T-helper 2 cell treated with Interferon-gamma antibody and Interleukin-4, amounts not matched to agents 100 ng/mL and 5 ng/mL, for 36 hours (primary cell): ENCODE results near the gene P4HA2. TPM values are rescaled to one million over a fixed set of nuclear protein-coding genes. Genes with fewer than 3 reads are reported as not detected.

Experiments used
- intact Hi-C: fragments of 100-400 bp; cut with micrococcal nuclease; formaldehyde crosslinking; loops from one replicate; pipeline ENCODE4 v1.15.1; 2023
- total RNA-seq: library from RNA; stranded (reverse); gene quantifications from 2 replicates; pipeline ENCODE4 v1.2.3, GENCODE V29; 2022

The P4HA2 gene
- total RNA-seq, 1 donor from 2014 or later, result 16.8 TPM

DNA sequence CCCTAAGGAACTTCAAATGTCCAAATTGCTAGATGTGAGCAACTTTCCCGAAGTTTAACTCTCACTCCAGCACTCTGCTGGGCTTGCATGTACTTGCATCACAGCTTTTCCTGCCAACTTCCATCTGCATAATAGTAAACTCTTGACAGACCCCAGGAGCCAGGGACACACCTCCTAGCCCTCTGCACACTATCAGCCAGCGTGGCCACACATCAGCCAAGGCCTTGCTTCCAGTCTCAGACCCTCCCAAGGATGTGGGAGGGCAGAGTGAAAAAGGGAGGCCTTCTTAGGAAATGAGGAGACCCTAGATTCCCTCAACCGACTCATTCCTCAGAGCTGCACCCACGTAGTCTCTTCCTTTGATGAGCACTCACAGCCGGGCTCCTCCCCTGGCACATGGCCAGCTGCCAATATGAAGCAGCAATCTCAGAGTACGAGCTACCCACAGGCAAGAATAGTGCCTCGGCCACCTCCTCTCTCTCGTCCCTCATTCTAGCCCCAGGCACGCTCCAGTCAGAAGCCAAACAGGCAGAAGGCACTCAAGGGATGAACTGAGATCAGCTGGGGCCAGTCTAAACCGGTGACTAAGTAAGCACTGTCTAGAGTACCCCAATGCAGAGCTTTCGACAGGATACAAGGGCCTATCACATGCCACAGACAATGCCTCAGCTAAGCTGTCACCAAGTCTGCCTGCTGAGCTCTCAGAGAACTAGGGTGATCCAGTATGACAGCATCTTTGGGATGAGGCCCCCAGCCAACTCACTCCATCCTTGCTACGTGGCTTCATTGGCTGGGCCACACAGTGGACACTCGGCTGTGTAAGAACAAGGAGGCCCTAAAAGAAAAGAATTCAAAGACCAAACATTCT, 2.3 kb downstream of the P4HA2 start:
- intact Hi-C loops, result loop anchor here (5.0 kb wide), 1 partner anchor 147 kb away; no protein-coding TSS in a partner anchor

DNA sequence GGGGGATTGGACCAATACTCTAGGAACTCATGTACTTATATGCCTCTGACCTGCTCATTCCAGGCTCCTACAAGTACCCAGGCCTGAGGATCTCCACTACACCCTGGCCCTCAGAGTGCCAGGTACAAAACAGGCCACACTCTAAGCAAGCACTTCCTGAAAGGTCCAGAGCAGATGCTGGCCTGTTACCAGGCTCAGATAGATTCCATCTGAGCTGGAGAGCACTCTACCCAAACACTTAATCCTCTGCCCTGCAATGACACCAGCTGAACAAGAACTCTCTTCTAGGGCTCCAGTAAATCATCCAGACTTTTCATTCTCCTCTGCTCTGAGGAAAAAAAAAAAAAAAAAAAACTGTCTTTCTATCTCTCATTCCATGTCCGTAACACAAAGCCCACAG, 2.9 kb downstream of the P4HA2 start:
- intact Hi-C loops, result loop anchor here (5.0 kb wide), 1 partner anchor 148 kb away; no protein-coding TSS in a partner anchor

DNA sequence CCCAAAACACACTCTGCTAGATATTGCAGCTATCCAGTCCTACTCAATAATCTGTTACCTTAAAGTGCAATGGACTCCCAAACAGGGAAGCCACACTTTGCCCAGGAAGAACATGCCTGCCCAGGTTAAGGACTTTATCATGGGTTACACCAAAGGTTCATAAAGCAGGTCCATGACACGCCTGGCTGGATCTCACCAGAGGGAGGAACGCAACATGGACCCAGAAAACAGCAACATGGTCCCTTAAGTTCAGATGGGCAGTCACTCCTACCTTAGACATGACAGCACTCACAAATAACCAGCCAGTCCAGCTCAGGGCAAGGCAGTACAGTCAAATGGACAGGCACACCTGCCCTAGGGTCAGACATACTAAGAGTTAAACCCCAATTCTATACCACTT, 3.8 kb downstream of the P4HA2 start:
- intact Hi-C loops, result no loop called here

DNA sequence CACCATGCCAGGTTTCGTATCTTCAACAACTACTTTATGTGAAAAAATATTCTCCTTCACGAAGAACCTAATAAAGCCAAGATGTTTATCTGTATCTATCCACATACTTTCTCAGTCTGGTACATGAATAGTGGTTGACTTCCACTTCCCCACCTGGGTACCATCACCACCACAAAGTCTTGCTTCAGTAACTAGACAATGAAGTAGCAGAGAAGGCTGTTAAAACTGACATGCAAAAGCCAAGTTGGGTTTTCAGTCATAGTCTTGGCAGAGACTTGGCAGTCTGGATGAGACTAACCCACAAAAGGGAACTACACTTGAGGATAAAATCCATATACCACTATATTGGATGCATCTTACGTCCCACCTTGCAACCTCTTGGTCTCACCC, 5.0 kb downstream of the P4HA2 start:
- intact Hi-C loops, result no loop called here

DNA sequence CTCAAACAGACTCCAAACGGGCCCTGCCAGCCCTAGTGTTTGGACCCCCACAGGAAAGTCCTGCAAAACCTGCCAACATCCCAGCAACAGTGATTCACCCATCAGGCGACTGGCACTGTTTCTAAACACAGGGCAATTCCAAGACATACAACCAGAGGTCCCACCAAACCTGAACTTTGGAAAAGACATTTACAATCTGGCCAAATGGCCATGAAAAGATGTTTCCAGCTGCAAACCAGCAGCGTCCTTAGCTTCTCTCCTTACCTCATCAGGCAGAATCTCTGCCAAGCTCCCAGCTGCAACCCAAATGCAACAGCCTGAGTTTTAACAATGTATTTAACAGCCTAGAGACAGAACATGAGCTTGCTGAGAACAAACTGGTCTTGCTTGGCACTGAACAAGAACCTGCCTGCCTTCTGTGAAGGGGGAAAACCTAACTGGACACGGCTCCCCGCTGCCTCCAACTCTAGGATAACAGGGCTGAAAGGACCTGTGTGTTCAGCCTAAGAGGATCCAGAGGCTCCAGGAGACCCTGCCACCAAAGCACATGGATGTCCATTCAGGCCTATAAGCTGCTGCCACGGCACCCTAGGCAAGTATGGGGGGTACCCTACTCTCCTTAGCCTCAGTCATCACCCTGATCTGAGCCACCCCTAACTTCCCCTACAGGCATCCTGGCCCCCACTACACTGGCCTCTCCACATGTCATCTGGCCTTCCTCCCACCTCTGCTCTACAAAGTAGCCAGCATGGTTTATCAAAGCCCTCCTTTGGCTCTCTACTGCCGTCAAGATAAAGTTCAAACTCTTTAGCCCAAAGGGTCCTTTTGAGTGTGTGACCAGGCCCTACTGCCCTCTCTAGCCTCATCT, 5.6 kb downstream of the P4HA2 start:
- intact Hi-C loops, result no loop called here

DNA sequence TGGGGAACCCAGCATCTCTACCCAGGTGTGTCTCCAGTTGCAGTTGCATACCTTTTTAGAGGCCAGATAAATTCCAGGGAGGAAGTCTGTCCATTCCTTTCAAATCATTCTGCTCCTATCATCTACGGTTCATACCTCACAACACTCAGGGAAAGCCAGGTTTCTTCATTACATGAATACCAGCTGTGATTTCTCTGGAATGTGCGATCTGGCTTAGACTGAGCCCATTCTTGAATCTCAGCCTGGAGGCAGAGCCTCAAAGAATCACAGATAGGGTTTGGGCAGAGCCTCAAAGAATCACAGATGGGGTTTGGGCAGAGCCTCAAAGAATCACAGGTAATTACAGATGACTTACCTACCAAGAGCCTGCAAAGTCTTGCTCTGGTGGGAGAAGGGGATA, 7.2 kb downstream of the P4HA2 start:
- intact Hi-C loops, result no loop called here

DNA sequence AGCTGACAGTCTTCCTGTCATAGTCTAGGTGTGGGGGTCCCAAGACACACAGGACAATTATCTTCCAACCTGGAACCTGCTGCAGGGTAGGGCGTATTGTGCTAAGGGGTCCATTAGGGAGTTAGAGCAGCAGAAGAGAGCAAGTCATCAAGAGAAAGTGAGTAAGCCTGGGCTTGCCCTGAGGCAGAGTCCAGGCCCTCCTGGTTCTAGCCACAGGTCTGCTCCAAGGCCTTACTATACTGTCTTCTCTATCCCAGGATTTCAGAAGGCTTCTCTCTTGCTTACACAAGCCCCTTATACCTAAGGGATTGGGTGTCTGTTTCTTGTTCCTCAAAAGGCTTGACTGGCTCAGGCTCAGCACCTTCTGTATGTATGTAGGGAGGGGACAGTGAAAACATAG, 7.7 kb downstream of the P4HA2 start:
- intact Hi-C loops, result no loop called here

DNA sequence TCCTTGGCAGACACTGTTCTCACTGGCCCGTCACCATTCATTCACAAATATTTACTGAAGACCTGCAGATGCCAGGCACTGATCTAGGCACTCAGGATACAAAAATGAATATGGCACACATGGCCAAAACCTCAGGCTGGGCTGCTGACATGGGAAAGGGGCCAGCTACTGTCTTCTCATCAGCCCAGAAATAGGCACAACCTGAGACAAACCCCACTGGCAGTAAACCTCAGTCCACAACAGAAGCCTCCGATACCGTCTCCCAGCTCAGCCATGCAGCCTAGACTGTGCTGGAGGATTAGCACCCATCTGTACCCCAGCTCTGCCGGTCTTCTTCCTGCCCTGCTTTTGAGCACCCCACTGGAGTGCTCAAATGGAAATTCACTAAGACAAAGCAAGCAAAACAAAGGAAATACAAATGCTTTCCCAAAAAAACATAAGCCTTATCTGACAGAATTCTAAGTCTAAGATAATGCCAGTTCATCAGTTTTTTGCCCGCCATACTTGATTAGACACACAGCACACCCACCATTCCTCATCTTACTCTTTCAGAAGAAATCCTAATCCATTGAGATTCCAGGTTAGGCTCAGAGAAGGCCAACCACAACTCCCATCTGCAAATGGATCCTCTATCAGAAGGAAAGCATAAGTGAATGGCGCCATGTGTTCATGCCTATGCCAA, 8.2 kb downstream of the P4HA2 start:
- intact Hi-C loops, result no loop called here

DNA sequence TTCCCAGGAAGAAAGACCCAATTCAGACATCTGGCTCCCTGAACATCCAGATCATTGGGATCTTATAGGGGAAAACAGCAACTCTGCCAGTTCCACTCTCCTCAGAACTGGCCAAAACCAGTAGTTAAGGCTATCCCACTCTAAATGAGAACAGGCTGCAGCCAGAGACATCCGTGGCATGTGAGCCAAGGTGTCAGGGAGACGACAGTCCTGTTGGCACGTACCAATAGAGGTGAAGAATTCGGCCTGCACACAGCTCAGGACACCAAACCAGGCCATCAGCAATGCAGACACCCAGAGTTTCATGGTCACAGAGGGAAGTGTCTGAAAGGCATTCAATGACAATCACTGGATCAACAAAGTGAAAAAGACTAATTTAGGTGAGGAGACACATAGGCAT, 9.3 kb downstream of the P4HA2 start:
- intact Hi-C loops, result no loop called here

DNA sequence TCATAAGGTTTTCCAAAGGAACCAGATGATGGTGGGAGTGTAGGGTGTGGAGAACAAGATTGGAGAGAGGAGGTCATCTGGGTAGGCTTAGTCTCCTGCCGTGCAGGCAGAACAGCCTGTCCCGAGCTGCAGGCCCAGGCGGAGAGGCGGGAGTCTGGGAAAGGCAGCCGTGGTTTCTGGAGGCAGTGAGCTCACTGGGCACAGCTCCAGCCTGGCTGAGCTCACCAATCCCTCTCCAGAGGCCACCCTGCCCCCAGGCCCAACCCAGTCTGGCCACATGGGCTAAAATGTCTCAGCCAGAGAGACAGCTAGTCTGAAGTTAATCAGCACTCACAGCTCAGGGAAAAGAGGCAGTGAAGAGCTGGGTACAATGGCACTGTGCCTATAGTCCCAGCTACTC, 12.3 kb downstream of the P4HA2 start:
- intact Hi-C loops, result no loop called here

DNA sequence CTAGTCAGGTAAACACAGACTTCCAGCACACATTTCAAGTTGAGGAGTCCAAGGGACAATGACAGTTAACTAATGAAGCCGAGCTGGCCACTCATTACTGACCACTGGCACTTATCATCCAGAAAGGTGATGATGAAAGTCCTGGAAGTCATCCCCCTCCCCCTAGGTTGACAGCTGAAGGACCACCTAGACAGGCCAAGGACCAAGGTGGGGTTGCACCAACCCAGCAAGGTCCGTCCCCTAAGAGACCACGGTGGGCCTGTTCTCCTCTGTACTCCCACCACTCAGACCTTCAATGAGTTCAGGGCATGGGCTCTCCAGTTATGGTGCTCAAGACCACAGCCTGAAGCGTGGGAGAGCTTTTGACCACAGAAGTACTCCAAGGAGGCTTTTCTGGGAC, 13.2 kb downstream of the P4HA2 start:
- intact Hi-C loops, result no loop called here

DNA sequence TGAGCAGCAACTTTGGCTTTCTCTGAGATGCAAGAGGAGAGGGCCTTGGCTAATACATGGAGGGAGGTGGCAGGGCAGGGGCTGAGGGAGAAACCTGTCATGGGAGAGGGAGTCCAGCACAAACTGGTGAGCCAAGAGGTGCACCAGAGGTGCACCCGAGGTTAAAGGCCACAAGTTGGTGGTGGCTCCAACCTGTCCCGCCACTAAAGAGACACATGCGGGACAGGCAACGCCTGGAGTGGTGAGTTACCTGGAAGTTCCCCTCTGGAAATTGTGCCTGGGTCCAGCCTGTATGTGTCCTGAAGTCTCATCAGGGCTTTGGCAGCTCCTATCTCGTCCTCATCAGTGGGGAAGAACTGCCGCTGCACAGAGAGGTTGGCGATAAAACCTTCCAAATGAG, 14.0 kb downstream of the P4HA2 start:
- intact Hi-C loops, result no loop called here

DNA sequence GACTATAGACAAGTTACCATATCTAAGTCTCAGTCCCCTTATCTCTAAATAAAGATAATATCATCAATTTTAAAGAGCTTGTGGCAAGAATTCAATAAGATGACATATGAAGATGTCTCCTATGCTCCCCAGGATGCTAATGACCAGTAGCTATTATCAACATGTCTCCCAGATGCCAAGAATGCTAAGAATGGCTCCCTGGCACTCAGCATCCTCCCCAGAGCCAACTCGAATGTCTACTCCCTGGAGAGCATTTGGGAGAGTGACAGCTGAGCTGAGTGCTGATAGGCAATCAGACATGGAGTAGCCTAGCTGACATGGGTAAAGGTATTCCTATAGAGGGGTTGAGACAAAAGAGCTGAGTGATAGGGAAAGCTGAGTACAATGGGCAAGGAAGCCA, 15.9 kb downstream of the P4HA2 start:
- intact Hi-C loops, result no loop called here

DNA sequence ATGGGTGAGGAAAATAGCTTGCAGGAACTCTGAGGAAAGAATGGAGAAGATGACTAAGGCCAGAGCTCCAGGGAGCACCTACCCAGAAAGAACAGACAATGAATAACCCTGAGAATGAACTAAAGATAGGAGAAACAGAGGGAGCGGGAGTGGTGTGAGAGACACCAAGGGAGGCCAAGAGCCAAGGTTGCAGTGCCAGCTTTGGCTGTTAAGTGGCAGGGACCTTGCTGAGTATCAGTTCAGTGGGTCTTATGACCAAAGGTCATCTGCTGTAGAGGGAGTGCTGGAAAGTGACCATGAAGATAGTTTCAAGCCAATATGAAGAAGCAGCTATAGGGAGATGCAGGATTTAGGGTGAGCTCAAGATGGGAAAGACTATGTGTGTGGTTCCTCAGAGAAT, 16.7 kb downstream of the P4HA2 start:
- intact Hi-C loops, result no loop called here

DNA sequence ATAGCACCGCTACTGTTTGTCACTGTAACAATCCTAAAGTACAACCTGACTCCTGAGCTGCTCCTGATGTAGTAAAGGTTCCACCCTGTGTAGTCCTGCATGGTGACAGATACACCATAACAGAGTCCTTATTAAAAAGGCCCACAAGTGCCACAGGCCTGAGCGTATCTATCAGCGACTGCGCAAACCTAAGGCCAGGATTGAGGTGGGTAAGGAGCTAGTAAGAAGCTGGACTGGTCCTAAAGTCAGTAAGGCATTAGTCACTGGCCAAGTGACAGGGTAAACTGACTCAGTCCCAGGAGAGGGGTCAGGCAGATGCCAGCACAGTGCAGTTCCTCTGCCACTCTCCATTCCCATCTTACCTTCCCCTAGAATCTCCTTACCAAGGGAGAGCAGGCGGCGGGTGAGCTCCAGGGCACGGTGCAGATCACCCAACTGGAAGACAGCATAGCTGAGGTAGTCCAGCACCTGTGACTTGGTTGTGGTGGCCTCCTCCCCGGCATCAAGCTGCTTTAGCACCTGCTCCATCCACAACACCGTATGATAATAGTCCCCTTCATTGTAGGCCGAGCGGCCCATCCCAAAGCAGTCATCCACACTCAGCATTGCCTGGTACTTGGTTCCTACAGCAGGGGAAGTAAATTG, 17.6 kb downstream of the P4HA2 start:
- intact Hi-C loops, result no loop called here

DNA sequence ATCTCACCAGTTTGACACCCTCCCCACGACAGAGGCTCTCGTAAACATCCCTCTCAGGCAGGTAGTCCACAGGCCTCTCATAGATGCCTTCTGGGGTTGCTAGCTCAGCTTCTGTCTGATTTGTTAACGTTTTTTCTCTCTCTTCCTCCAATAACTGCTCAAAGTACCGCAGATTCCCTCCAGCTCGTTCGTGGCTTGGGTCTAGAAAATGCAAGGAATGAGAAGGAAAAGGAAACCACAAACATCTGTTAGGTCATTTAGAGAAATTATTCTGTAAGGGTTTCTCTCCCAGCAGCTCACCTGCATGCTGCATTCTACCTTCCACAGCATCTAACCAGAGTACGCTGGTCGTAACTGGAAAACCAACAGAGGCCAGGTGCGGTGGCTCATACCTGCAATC, 18.5 kb downstream of the P4HA2 start:
- intact Hi-C loops, result no loop called here

DNA sequence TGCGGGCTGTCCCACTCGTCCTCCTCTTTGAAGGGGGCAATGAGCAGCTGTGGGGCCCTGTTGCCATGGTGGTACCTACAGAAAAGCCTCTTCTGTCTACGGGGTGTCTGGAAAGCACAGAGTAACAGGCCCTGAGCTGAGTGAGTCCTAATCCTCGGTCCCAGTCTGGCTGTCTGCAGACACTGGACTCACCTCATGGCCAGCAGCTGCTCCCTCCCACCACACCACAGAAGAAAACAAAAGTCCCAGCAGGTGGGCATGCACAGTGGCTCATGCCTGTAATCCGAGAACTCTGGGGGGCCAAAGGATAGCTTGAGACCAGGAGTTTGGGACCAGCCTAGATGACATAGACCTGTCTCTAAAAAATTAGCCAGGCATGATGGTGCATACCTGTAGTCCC, 19.9 kb downstream of the P4HA2 start:
- intact Hi-C loops, result no loop called here

DNA sequence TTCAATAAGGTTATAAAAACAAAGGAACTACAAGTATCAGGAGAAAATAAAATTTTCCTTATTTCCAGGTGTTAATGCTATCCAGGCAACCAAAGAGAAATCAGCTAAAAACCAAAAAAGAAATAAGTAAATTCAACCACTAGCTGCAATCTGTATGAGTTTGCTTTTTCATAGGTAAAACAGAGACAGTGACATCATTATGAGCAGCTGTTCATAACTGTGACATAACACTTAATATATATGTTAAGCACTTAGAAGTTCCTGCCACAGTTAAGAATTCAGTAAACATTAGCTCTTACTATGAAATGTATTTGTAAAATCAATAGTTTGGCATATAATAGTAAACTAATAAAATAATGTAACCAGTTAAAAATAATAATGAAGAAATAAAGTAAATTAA, 20.9 kb downstream of the P4HA2 start:
- intact Hi-C loops, result no loop called here

DNA sequence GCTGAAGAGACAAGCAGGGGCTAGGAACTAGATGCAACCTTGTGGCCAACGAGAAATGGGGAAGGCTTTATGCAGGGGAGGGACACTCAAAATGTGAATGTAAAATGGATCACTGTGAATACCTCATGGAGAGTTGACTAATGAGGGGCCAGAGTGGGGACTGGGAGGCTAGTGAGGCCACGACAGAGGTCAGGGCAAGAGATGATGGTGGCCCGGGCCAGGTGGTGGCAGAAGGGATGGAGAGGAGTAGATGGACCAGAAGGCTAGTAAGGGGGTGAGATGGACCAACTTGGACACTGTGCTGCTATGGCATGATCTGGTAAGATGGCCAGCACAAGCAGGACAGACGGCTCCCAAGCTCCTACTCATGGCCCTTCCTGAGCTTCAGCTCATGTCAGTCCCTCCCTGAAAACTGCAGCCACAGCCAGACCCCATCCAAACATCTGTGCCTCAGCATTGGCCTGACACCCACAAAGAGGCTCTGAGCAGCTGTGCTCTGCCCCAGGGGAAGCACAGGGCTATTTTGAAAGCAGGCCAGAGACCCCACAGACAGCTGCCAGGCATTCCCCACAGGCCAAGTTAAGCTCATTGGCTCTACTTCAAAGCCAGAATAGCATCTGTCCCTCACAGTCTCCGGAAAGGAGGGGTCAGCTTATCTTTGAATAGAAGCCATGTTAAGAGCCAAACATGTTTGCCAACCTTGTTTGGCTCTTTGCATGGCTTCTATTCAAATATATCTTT, 22.1 kb downstream of the P4HA2 start:
- intact Hi-C loops, result no loop called here

DNA sequence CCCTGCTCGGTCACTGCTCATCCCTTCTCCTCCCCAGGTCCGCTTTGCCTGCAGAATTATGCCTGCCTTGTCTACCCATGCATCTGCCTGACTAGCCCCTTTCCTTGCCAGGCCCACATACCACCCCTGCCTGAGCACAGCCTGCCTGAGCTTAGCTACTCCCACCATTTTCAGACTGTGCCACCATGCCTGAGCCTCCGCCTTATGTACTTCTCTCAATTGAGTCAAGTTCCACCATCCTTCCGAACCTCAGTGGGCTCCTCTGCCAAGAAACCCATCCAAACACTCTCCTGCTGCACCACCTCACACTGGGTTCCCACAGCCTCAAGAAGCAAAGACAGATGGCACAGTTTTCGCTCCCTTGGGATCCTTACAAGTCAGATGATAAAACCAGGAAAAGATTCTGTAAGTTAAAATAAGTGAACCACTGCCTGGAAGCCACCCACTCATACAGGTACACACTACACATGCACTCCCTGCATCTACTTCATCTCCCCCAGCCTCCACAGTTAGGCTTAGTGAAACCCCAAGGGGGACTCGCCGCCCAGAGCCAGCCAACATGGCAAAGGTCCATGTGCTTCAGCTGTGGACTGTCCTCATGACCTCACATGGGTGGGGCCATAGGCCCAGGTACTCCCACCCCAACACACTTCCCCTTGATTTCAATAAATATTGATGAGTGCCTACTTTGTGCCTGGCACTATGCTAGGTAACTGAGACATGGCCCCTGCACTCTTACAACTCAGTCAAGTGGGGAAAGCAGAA, 23.1 kb downstream of the P4HA2 start:
- intact Hi-C loops, result no loop called here
